GM12878 (cell line): ENCODE results near the gene ETV6. TPM values are rescaled to one million over a fixed set of nuclear protein-coding genes. Genes with fewer than 3 reads are reported as not detected.

Experiments used
- BCL11A ChIP-seq: IDR thresholded peaks from 2 replicates; pipeline ENCODE4 v1.6.1; 2011; ENCODE audit warnings: low read depth, low read length
- BCLAF1 ChIP-seq: fragments of 450-650 bp; IDR thresholded peaks from 2 replicates; pipeline ENCODE4 v1.6.1; 2017; ENCODE audit warnings: antibody characterized with exemption, mild to moderate bottlenecking, moderate library complexity
- CBX3 ChIP-seq: fragments of 200-600 bp; sonication (generic); IDR thresholded peaks from 2 replicates; pipeline ENCODE4 v1.6.1; 2016; ENCODE audit warnings: low read depth, borderline replicate concordance
- CHD2 ChIP-seq: IDR thresholded peaks from 2 replicates; pipeline ENCODE4 v1.6.1; 2011; ENCODE audit warnings: low read depth, low read length, improper control_type of control experiment, borderline replicate concordance
- CTCF ChIP-seq, 3 experiments: IDR thresholded peaks in 2 of 3; conservative IDR thresholded peaks in 1 of 3; 2 replicates each; pipeline ENCODE4 v1.5.1; 2011; ENCODE audit warnings: low read depth in 3 of 3, low read length in 3 of 3, mild to moderate bottlenecking in 3 of 3, control low read depth in 2 of 3, moderate library complexity in 2 of 3, inconsistent platforms in 1 of 3, mixed read lengths in 1 of 3; ENCODE audit not compliant: control insufficient read depth in 2 of 3, insufficient read depth in 1 of 3; ENCODE audit errors: extremely low read depth in 1 of 3
- E2F4 ChIP-seq: IDR thresholded peaks from 2 replicates; pipeline ENCODE4 v1.6.1; 2012; ENCODE audit warnings: low read depth, low read length, improper control_type of control experiment
- EZH2 ChIP-seq: IDR thresholded peaks from 2 replicates; pipeline ENCODE4 v1.6.1; 2012; ENCODE audit warnings: low read depth, mild to moderate bottlenecking, control low read depth, inconsistent platforms, low read length, borderline replicate concordance; ENCODE audit not compliant: control insufficient read depth
- HCFC1 ChIP-seq: fragments of 150-350 bp; IDR thresholded peaks from 2 replicates; pipeline ENCODE4 v1.6.1; 2014; ENCODE audit warnings: low read length
- JUND ChIP-seq: IDR thresholded peaks from 2 replicates; pipeline ENCODE4 v1.6.1; 2012; ENCODE audit warnings: low read depth, mild to moderate bottlenecking, low read length, improper control_type of control experiment, moderate library complexity
- PAX5 ChIP-seq: IDR thresholded peaks from 2 replicates; pipeline ENCODE4 v1.6.1; 2011; ENCODE audit warnings: low read depth, low read length, borderline replicate concordance
- PBX3 ChIP-seq: IDR thresholded peaks from 2 replicates; pipeline ENCODE4 v1.6.1; 2011; ENCODE audit warnings: mild to moderate bottlenecking, low read depth, low read length, moderate library complexity; ENCODE audit not compliant: insufficient replicate concordance
- RAD21 ChIP-seq: IDR thresholded peaks from 2 replicates; pipeline ENCODE4 v1.6.1; 2011; ENCODE audit warnings: mild to moderate bottlenecking, low read depth, low read length, moderate library complexity; ENCODE audit not compliant: insufficient read depth
- RELA ChIP-seq: fragments of 450-650 bp; IDR thresholded peaks from 2 replicates; pipeline ENCODE4 v1.8.0; 2014; ENCODE audit warnings: borderline replicate concordance; ENCODE audit not compliant: partially characterized antibody
- SMAD5 ChIP-seq: IDR thresholded peaks from 2 replicates; pipeline ENCODE4 v1.6.1; 2016; ENCODE audit warnings: antibody characterized with exemption, low read depth
- STAT3 ChIP-seq: IDR thresholded peaks from 2 replicates; pipeline ENCODE4 v1.6.1; 2011; ENCODE audit warnings: low read depth, low read length, improper control_type of control experiment
- SUZ12 ChIP-seq: fragments of 200-600 bp; sonication (generic); IDR thresholded peaks from one replicate; pipeline ENCODE4 v1.6.1; 2018; ENCODE audit warnings: antibody characterized with exemption, mild to moderate bottlenecking; ENCODE audit not compliant: unreplicated experiment
- TBL1XR1 ChIP-seq: IDR thresholded peaks from 2 replicates; pipeline ENCODE4 v1.6.1; 2012; ENCODE audit warnings: low read depth, low read length, improper control_type of control experiment
- TCF12 ChIP-seq: IDR thresholded peaks from 2 replicates; pipeline ENCODE4 v1.6.1; 2011; ENCODE audit warnings: low read depth, mild to moderate bottlenecking, low read length
- TCF7 ChIP-seq: IDR thresholded peaks from 2 replicates; pipeline ENCODE4 v1.6.1; 2014; ENCODE audit warnings: antibody characterized with exemption, borderline replicate concordance
- USF1 ChIP-seq: IDR thresholded peaks from 2 replicates; pipeline ENCODE4 v1.6.1; 2011; ENCODE audit warnings: borderline replicate concordance, low read depth, mild to moderate bottlenecking, moderate library complexity, mixed read lengths, low read length; ENCODE audit not compliant: insufficient read depth; ENCODE audit errors: extremely low read length
- ZNF217 ChIP-seq: fragments of 450-650 bp; IDR thresholded peaks from 2 replicates; pipeline ENCODE4 v1.6.1; 2017; ENCODE audit warnings: antibody characterized with exemption, mild to moderate bottlenecking
- ZNF24 ChIP-seq: fragments of 450-650 bp; IDR thresholded peaks from 2 replicates; pipeline ENCODE4 v1.6.1; 2017; ENCODE audit warnings: antibody characterized with exemption, mild to moderate bottlenecking
- ZNF274 ChIP-seq: IDR thresholded peaks from one replicate; pipeline ENCODE4 v1.8.0; 2011; ENCODE audit not compliant: insufficient read length, insufficient read depth
- ZNF384 ChIP-seq: IDR thresholded peaks from 2 replicates; pipeline ENCODE4 v1.6.1; 2012; ENCODE audit warnings: low read depth, mild to moderate bottlenecking, low read length, improper control_type of control experiment, borderline replicate concordance
- ZSCAN29 ChIP-seq: fragments of 450-650 bp; IDR thresholded peaks from 2 replicates; pipeline ENCODE4 v1.6.1; 2017; ENCODE audit warnings: mild to moderate bottlenecking, moderate library complexity
- polyA plus RNA-seq, 11 experiments: library from polyadenylated mRNA; depleted of rRNA in 4 of 11; unstranded in 6 of 11; stranded (reverse) in 5 of 11; fragments of >200 nt; fragmentation: Nextera tagmentation in 4 of 11; fragmentation: Illumina TruSeq in 1 of 11; extraction: Ambion mirVana in 4 of 11; extraction: Trizol in 1 of 11; gene quantifications; 1 replicate in 1 of 11; 2 replicates in 10 of 11; pipeline versions ENCODE4 v1.2.1 to v1.2.3, GENCODE V29; 2011 to 2016; ENCODE audit warnings: inconsistent platforms in 2 of 11, missing spikeins in 2 of 11, low read depth in 1 of 11
- total RNA-seq, 4 experiments: library from RNA; depleted of rRNA in 3 of 4; stranded (reverse); fragments of >200 nt in 3 of 4; fragmentation: Illumina TruSeq in 1 of 4; extraction: Trizol in 1 of 4; gene quantifications; 2 replicates each; pipeline versions ENCODE4 v1.2.1 to v1.2.3, GENCODE V29; 2013 to 2021

ETV6 gene
- total and polyA plus RNA-seq, 10 of the 15 experiments (the other 5 are each of a cell fraction or from before 2014, with no cell fraction given) = 6.6 to 74.8 (median 24.6) TPM

- no peak for TF ChIP-seq CTCF (IDR thresholded peaks at IDR 0.05 in 2 of 3, conservative IDR thresholded peaks at IDR 0.05 in 1 of 3; ENCODE audit: control insufficient read depth in 2 of 3, extremely low read depth in 1 of 3, insufficient read depth in 1 of 3, low read depth in 3 of 3, low read length in 3 of 3)
- TF ChIP-seq TBL1XR1 = no peak
- TF ChIP-seq BCLAF1 = no peak
- TF ChIP-seq ZNF217 = no peak
- TF ChIP-seq SMAD5 = no peak
- no peak for TF ChIP-seq EZH2
- no peak for TF ChIP-seq RAD21
- 0 out of 2 replicates have a peak, but pooled peaks have one; percentile 56 for TF ChIP-seq TCF12
- no peak for TF ChIP-seq ZNF274
- no peak for TF ChIP-seq TCF7
- TF ChIP-seq SUZ12 = no peak
- TF ChIP-seq HCFC1 = no peak
- TF ChIP-seq BCL11A = no peak
- TF ChIP-seq CHD2 = no peak
- TF ChIP-seq PAX5 = no peak
- no peak for TF ChIP-seq ZNF384
- TF ChIP-seq CBX3 = no peak
- TF ChIP-seq E2F4 = no peak
- no peak for TF ChIP-seq RELA
- TF ChIP-seq ZNF24 = no peak
- 0 out of 2 replicates have a peak, but pooled peaks have one; percentile 25 for TF ChIP-seq STAT3
- TF ChIP-seq ZSCAN29 = no peak
- TF ChIP-seq USF1 = no peak
- no peak for TF ChIP-seq PBX3
- TF ChIP-seq JUND = no peak
These were observed 4.9 kb downstream of the ETV6 start (continued) for GRCh38 chr12:11654338-11654737.
